Measurements from ENCODE around the gene TFB1M.

The TFB1M gene

DNA sequence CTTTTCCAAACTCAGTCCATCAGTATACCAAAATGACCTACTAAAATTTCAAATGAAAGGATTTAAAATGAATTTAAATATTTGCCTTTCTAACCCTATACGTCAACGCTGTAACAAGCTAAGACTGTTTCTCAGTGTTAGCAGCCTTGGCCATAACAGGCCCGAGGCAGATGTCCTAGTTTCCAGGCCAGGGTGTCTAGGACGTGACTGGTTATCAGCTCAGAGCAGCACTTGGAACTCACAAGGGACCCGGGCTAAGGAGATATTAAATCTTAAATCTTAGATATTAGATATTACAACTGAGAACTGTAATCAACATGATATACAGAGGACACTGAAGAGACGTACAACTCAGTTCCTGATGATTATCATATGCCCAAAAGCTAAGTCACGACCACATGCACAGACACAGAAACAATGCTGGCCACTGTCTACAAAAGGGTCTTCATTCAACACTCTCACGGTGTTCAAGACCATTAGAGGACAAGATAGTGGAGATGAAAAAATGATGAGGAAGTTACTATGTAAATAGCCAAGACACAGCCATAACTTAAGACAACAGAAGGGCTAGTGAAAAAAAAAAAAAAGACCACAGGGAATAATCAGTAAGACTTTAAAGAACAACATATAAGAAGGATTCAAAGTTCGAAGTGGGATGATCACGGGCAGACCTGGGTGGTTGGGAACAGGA, 50.8 kb downstream of the TFB1M start, which contains the start of gene CLDN20:
CLDN20 (plus strand) TSS at position 641 of the 691 bp plus-strand sequence. CDS start 11,707 bp downstream, outside the sequence.
- TF ChIP-seq ESRRG (CRISPR knock-in tag; IDR thresholded peaks at IDR 0.05) (no peak), OSR1 (CRISPR knock-in tag; IDR thresholded peaks at IDR 0.05) (no peak), ZC3H10 (CRISPR knock-in tag; IDR thresholded peaks at IDR 0.05) (no peak), ZNF565 (CRISPR knock-in tag; conservative IDR thresholded peaks at IDR 0.05; ENCODE audit: low read depth) (no peak), BACH2 (CRISPR knock-in tag; IDR thresholded peaks at IDR 0.05; ENCODE audit: borderline replicate concordance) (no peak), ZNF8 (CRISPR knock-in tag; IDR thresholded peaks at IDR 0.05) (no peak), TOX (CRISPR knock-in tag; IDR thresholded peaks at IDR 0.05; ENCODE audit: borderline replicate concordance) (no peak), PPARA (CRISPR knock-in tag; IDR thresholded peaks at IDR 0.05; ENCODE audit: borderline replicate concordance) (no peak), GLIS3 (CRISPR knock-in tag; IDR thresholded peaks at IDR 0.05) (no peak), ZFP30 (CRISPR knock-in tag; IDR thresholded peaks at IDR 0.05) (no peak), SNAI2 (CRISPR knock-in tag; IDR thresholded peaks at IDR 0.05) (no peak), ZFP3 (CRISPR knock-in tag; IDR thresholded peaks at IDR 0.05) (no peak), RARB (CRISPR knock-in tag; IDR thresholded peaks at IDR 0.05) (no peak), CSDC2 (CRISPR knock-in tag; IDR thresholded peaks at IDR 0.05) (no peak)
- TF ChIP-seq, protein P1, sequence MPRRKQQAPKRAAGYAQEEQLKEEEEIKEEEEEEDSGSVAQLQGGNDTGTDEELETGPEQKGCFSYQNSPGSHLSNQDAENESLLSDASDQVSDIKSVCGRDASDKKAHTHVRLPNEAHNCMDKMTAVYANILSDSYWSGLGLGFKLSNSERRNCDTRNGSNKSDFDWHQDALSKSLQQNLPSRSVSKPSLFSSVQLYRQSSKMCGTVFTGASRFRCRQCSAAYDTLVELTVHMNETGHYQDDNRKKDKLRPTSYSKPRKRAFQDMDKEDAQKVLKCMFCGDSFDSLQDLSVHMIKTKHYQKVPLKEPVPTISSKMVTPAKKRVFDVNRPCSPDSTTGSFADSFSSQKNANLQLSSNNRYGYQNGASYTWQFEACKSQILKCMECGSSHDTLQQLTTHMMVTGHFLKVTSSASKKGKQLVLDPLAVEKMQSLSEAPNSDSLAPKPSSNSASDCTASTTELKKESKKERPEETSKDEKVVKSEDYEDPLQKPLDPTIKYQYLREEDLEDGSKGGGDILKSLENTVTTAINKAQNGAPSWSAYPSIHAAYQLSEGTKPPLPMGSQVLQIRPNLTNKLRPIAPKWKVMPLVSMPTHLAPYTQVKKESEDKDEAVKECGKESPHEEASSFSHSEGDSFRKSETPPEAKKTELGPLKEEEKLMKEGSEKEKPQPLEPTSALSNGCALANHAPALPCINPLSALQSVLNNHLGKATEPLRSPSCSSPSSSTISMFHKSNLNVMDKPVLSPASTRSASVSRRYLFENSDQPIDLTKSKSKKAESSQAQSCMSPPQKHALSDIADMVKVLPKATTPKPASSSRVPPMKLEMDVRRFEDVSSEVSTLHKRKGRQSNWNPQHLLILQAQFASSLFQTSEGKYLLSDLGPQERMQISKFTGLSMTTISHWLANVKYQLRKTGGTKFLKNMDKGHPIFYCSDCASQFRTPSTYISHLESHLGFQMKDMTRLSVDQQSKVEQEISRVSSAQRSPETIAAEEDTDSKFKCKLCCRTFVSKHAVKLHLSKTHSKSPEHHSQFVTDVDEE (CRISPR knock-in tag; IDR thresholded peaks at IDR 0.05), result no peak
- TF ChIP-seq, protein P2, sequence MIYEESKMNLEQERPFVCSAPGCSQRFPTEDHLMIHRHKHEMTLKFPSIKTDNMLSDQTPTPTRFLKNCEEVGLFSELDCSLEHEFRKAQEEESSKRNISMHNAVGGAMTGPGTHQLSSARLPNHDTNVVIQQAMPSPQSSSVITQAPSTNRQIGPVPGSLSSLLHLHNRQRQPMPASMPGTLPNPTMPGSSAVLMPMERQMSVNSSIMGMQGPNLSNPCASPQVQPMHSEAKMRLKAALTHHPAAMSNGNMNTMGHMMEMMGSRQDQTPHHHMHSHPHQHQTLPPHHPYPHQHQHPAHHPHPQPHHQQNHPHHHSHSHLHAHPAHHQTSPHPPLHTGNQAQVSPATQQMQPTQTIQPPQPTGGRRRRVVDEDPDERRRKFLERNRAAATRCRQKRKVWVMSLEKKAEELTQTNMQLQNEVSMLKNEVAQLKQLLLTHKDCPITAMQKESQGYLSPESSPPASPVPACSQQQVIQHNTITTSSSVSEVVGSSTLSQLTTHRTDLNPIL (CRISPR knock-in tag; IDR thresholded peaks at IDR 0.05; ENCODE audit: low read depth), result no peak
- TF ChIP-seq, protein P3, sequence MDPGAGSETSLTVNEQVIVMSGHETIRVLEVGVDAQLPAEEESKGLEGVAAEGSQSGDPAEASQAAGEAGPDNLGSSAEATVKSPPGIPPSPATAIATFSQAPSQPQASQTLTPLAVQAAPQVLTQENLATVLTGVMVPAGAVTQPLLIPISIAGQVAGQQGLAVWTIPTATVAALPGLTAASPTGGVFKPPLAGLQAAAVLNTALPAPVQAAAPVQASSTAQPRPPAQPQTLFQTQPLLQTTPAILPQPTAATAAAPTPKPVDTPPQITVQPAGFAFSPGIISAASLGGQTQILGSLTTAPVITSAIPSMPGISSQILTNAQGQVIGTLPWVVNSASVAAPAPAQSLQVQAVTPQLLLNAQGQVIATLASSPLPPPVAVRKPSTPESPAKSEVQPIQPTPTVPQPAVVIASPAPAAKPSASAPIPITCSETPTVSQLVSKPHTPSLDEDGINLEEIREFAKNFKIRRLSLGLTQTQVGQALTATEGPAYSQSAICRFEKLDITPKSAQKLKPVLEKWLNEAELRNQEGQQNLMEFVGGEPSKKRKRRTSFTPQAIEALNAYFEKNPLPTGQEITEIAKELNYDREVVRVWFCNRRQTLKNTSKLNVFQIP (CRISPR knock-in tag; IDR thresholded peaks at IDR 0.05; ENCODE audit: borderline replicate concordance, low read depth), result no peak
- TF ChIP-seq, protein P4, sequence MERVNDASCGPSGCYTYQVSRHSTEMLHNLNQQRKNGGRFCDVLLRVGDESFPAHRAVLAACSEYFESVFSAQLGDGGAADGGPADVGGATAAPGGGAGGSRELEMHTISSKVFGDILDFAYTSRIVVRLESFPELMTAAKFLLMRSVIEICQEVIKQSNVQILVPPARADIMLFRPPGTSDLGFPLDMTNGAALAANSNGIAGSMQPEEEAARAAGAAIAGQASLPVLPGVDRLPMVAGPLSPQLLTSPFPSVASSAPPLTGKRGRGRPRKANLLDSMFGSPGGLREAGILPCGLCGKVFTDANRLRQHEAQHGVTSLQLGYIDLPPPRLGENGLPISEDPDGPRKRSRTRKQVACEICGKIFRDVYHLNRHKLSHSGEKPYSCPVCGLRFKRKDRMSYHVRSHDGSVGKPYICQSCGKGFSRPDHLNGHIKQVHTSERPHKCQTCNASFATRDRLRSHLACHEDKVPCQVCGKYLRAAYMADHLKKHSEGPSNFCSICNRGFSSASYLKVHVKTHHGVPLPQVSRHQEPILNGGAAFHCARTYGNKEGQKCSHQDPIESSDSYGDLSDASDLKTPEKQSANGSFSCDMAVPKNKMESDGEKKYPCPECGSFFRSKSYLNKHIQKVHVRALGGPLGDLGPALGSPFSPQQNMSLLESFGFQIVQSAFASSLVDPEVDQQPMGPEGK (CRISPR knock-in tag; IDR thresholded peaks at IDR 0.05; ENCODE audit: borderline replicate concordance), result no peak
- TF ChIP-seq, protein P5, sequence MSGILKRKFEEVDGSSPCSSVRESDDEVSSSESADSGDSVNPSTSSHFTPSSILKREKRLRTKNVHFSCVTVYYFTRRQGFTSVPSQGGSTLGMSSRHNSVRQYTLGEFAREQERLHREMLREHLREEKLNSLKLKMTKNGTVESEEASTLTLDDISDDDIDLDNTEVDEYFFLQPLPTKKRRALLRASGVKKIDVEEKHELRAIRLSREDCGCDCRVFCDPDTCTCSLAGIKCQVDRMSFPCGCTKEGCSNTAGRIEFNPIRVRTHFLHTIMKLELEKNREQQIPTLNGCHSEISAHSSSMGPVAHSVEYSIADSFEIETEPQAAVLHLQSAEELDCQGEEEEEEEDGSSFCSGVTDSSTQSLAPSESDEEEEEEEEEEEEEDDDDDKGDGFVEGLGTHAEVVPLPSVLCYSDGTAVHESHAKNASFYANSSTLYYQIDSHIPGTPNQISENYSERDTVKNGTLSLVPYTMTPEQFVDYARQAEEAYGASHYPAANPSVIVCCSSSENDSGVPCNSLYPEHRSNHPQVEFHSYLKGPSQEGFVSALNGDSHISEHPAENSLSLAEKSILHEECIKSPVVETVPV (CRISPR knock-in tag; IDR thresholded peaks at IDR 0.05), result no peak
- no peak for ATAC-seq

DNA sequence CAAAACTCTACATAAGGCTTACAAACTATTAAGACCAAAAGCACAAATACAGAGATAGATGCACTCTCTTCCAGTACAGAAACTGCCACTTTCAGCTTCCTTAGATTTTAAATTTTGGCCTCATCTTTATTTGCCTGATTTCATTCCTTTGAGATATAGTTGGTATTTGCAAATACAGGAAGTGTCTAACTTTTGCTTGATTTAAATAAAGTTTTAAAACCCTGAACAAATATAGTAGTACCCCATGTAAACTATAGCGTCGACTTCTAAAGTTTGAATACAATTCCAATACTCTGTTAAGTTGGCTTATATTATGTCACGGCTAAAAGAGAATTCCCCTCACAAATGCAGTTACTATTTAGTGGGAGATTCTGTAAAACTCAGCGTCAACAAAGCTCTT, 51.6 kb downstream of the TFB1M start:
- ATAC-seq, result no peak
- TF ChIP-seq TOX (CRISPR knock-in tag; IDR thresholded peaks at IDR 0.05; ENCODE audit: borderline replicate concordance), result no peak
- TF ChIP-seq BACH2 (CRISPR knock-in tag; IDR thresholded peaks at IDR 0.05; ENCODE audit: borderline replicate concordance), result no peak
- no peak for TF ChIP-seq ISL1 (CRISPR knock-in tag; IDR thresholded peaks at IDR 0.05)
- TF ChIP-seq, protein P1 (CRISPR knock-in tag; IDR thresholded peaks at IDR 0.05), result no peak
- TF ChIP-seq OSR1 (CRISPR knock-in tag; IDR thresholded peaks at IDR 0.05), result no peak
- TF ChIP-seq TCF4 (CRISPR knock-in tag; IDR thresholded peaks at IDR 0.05; ENCODE audit: borderline replicate concordance), result no peak
- no peak for TF ChIP-seq ZNF565 (CRISPR knock-in tag; conservative IDR thresholded peaks at IDR 0.05; ENCODE audit: low read depth)
- TF ChIP-seq CSDC2 (CRISPR knock-in tag; IDR thresholded peaks at IDR 0.05), result no peak
- no peak for TF ChIP-seq ZNF70 (CRISPR knock-in tag; IDR thresholded peaks at IDR 0.05)
- TF ChIP-seq ZNF8 (CRISPR knock-in tag; IDR thresholded peaks at IDR 0.05), result no peak
- no peak for TF ChIP-seq ESRRG (CRISPR knock-in tag; IDR thresholded peaks at IDR 0.05)
- TF ChIP-seq, protein P3 (CRISPR knock-in tag; IDR thresholded peaks at IDR 0.05; ENCODE audit: borderline replicate concordance, low read depth), result no peak
- TF ChIP-seq, protein P5 (CRISPR knock-in tag; IDR thresholded peaks at IDR 0.05), result no peak
- no peak for TF ChIP-seq PPARA (CRISPR knock-in tag; IDR thresholded peaks at IDR 0.05; ENCODE audit: borderline replicate concordance)
- no peak for TF ChIP-seq ZC3H10 (CRISPR knock-in tag; IDR thresholded peaks at IDR 0.05)
- no peak for TF ChIP-seq SNAI2 (CRISPR knock-in tag; IDR thresholded peaks at IDR 0.05)
- no peak for TF ChIP-seq GLIS3 (CRISPR knock-in tag; IDR thresholded peaks at IDR 0.05)
